Hypothalamus (tissue), 51 donors: ENCODE measurements around the gene CXorf49B.

Source experiments
- DNase-seq, 51 donors: peaks; one replicate each; lab custom pipeline; 2025; lab: John Stamatoyannopoulos, UW

Gene CXorf49B

GRCh38 chrX:71815121-71815905 lies 52.2 kb downstream of the CXorf49B start:
- DNase-seq, result no peak

DNA sequence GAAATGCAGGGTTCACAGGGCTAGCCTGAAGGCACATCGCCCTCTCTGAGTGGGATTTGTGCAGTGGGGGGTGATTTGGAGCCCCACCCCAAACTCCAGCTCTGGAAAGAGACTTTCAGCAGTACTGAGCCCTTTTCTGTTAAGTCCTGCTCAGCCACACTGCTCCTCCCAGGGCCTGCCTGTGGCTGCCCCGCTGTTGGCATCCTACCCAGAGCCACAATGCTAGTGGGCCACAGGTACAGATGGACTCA lies 52.7 kb downstream of the CXorf49B start:
- no peak for DNase-seq
